ENCODE results near the gene NAV2. TPM values are rescaled to one million over a fixed set of nuclear protein-coding genes. Genes with fewer than 3 reads are reported as not detected.

NAV2 gene
- total RNA-seq, 1 experiment from 2014 or later = 2.1 TPM

DNA sequence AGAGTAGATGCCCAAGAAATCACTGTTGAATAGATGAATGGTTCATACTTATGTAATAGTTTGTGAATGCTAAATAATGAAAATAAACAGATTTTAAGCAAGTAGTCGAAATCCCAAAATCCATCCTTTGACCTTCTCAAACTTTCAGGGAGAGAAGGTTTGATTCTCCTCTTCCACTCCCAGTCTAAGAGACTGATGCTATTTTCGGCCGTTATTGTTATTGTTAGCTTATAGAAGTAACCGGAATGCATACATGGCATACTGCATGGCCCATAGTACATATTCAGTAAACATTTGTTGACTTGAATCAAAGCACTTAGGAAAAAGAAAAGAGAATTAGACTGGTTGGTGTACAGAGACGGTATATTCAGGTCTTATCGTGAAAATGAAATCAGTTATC lies 76.6 kb downstream of the NAV2 start:
- no peak for TF ChIP-seq EZH2 (IDR thresholded peaks at IDR 0.05)
- TF ChIP-seq, protein P1, sequence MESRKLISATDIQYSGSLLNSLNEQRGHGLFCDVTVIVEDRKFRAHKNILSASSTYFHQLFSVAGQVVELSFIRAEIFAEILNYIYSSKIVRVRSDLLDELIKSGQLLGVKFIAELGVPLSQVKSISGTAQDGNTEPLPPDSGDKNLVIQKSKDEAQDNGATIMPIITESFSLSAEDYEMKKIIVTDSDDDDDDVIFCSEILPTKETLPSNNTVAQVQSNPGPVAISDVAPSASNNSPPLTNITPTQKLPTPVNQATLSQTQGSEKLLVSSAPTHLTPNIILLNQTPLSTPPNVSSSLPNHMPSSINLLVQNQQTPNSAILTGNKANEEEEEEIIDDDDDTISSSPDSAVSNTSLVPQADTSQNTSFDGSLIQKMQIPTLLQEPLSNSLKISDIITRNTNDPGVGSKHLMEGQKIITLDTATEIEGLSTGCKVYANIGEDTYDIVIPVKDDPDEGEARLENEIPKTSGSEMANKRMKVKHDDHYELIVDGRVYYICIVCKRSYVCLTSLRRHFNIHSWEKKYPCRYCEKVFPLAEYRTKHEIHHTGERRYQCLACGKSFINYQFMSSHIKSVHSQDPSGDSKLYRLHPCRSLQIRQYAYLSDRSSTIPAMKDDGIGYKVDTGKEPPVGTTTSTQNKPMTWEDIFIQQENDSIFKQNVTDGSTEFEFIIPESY (IDR thresholded peaks at IDR 0.05; ENCODE audit: extremely low read depth, insufficient replicate concordance, low read length) = no peak
- TF ChIP-seq JUND (IDR thresholded peaks at IDR 0.05) = no peak
- TF ChIP-seq, protein P2, sequence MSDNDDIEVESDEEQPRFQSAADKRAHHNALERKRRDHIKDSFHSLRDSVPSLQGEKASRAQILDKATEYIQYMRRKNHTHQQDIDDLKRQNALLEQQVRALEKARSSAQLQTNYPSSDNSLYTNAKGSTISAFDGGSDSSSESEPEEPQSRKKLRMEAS (IDR thresholded peaks at IDR 0.05) = no peak
- no peak for TF ChIP-seq CEBPB (IDR thresholded peaks at IDR 0.05; ENCODE audit: low read depth)
- no peak for TF ChIP-seq SIN3A (IDR thresholded peaks at IDR 0.05; ENCODE audit: low read depth)
- TF ChIP-seq, protein P3, sequence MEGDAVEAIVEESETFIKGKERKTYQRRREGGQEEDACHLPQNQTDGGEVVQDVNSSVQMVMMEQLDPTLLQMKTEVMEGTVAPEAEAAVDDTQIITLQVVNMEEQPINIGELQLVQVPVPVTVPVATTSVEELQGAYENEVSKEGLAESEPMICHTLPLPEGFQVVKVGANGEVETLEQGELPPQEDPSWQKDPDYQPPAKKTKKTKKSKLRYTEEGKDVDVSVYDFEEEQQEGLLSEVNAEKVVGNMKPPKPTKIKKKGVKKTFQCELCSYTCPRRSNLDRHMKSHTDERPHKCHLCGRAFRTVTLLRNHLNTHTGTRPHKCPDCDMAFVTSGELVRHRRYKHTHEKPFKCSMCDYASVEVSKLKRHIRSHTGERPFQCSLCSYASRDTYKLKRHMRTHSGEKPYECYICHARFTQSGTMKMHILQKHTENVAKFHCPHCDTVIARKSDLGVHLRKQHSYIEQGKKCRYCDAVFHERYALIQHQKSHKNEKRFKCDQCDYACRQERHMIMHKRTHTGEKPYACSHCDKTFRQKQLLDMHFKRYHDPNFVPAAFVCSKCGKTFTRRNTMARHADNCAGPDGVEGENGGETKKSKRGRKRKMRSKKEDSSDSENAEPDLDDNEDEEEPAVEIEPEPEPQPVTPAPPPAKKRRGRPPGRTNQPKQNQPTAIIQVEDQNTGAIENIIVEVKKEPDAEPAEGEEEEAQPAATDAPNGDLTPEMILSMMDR (IDR thresholded peaks at IDR 0.05 in 2 of 3, conservative IDR thresholded peaks at IDR 0.05 in 1 of 3; ENCODE audit: borderline replicate concordance in 1 of 3, insufficient read depth in 1 of 3, low read depth in 2 of 3, low read length in 2 of 3) = no peak
- TF ChIP-seq ZNF274 (IDR thresholded peaks at IDR 0.05; ENCODE audit: low read depth, low read length) = no peak
- TF ChIP-seq FOSL1 (IDR thresholded peaks at IDR 0.05; ENCODE audit: low read depth) = no peak
- TF ChIP-seq, protein P4, sequence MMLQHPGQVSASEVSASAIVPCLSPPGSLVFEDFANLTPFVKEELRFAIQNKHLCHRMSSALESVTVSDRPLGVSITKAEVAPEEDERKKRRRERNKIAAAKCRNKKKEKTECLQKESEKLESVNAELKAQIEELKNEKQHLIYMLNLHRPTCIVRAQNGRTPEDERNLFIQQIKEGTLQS (IDR thresholded peaks at IDR 0.05) = no peak
- no peak for TF ChIP-seq EGR1 (IDR thresholded peaks at IDR 0.05; ENCODE audit: low read depth)
- no peak for TF ChIP-seq ZFX (IDR thresholded peaks at IDR 0.05)
- TF ChIP-seq ELF1 (IDR thresholded peaks at IDR 0.05; ENCODE audit: borderline replicate concordance, low read depth) = no peak
- no peak for TF ChIP-seq POLR2AphosphoS5 (IDR thresholded peaks at IDR 0.05; ENCODE audit: low read depth, low read length)
- TF ChIP-seq RAD21 (IDR thresholded peaks at IDR 0.05; ENCODE audit: low read depth) = no peak
- H3K4me2 ChIP-seq (ENCODE audit: low read length) = no peak overlapping the region
- H3K9me2 ChIP-seq (ENCODE audit: insufficient read depth) = no peaks in the 10 kb centered on the region
- no peak for ATAC-seq
- intact Hi-C loops (cut with micrococcal nuclease) = no loop called here
- peaks cover 21% of the 10 kb centered on the region for H3K27me3 ChIP-seq (ENCODE audit: insufficient read depth, low read length)
- no peak overlapping the region for H3K4me3 ChIP-seq (replicated peaks in 1 of 2; ENCODE audit: low read depth in 1 of 2, low read length in 2 of 2)
- ChIA-PET CTCF (no interaction called here), RAD21 (ENCODE audit: low non-redundant PET in 1 of 2, low total read pairs in 2 of 2, uncharacterized antibody in 2 of 2, unreplicated experiment in 2 of 2) (no interaction called here), POLR2A (no interaction called here)
- H3K9me3 ChIP-seq (ENCODE audit: control insufficient read depth in 1 of 2, insufficient read depth in 1 of 2, low read depth in 1 of 2, low read length in 2 of 2) = no peaks in the 10 kb centered on the region
- no peaks in the 10 kb centered on the region for H3K4me1 ChIP-seq (ENCODE audit: control insufficient read depth in 1 of 2, insufficient read depth in 2 of 2, low read length in 2 of 2)
- DNase-seq (ENCODE audit: low read depth, low spot score) = no peak
- no peak overlapping the region for H3K27ac ChIP-seq (ENCODE audit: low read depth, low read length)
- H3K79me2 ChIP-seq (ENCODE audit: insufficient read depth, low read length) = no peaks in the 10 kb centered on the region
- no peaks in the 10 kb centered on the region for H3K36me3 ChIP-seq (ENCODE audit: control insufficient read depth in 1 of 2, insufficient read depth in 2 of 2, low read length in 2 of 2)
- no peak overlapping the region for H3K9ac ChIP-seq (ENCODE audit: low read length)
- no TSS peak for BruUV-seq (replicated peaks)
- H4K20me1 ChIP-seq (ENCODE audit: insufficient read depth) = no peaks in the 10 kb centered on the region
- H2AFZ ChIP-seq (ENCODE audit: low read depth, low read length, poor library complexity, severe bottlenecking) = no peak overlapping the region

Measured in HCT116 (cell line).